Left lung (tissue), 10 donors: ENCODE results near the gene HMGN2. TPM values are rescaled to one million over a fixed set of nuclear protein-coding genes. Genes with fewer than 3 reads are reported as not detected.
A peak's percentile ranks its signal among the peaks of the same experiment; 100 is the strongest.

ENCODE experiments used
- ATAC-seq: fragments of 200-7000 bp; cut with Tn5 transposase; one replicate; pipeline ENCODE4 v1.9.1; 2020; ENCODE audit warnings: moderate library complexity
- DNase-seq, 4 donors: peaks; one replicate each; pipeline ENCODE4 v3.0.0-alpha.2; 2013 to 2020
- H3K27ac ChIP-seq, 2 donors: fragments of 200-600 bp; sonication (generic) in 1 of 2; one replicate each; pipeline versions ENCODE4 v1.5.0 to v1.8.0; 2020 to 2021
- H3K27me3 ChIP-seq, 2 donors: fragments of 200-600 bp; sonication (generic) in 1 of 2; one replicate each; pipeline versions ENCODE4 v1.5.0 to v1.8.0; 2020 to 2021
- H3K36me3 ChIP-seq, 2 donors: fragments of 200-600 bp; sonication (generic) in 1 of 2; one replicate each; pipeline versions ENCODE4 v1.5.0 to v1.8.0; 2020 to 2021
- H3K4me1 ChIP-seq, 2 donors: fragments of 200-600 bp; one replicate each; pipeline ENCODE4 v1.8.0; 2021
- H3K4me3 ChIP-seq, 2 donors: fragments of 200-600 bp; sonication (generic) in 1 of 2; one replicate each; pipeline versions ENCODE4 v1.5.0 to v1.8.0; 2020 to 2021; ENCODE audit warnings: mild to moderate bottlenecking in 1 of 2
- H3K9me3 ChIP-seq, 2 donors: fragments of 200-600 bp; sonication (generic) in 1 of 2; one replicate each; pipeline versions ENCODE4 v1.5.0 to v1.8.0; 2020 to 2021
- intact Hi-C, 2 donors: fragments of 100-400 bp; cut with DNase I; formaldehyde crosslinking; loops; one replicate each; pipeline versions ENCODE4 v1.11.2 to v1.14.2; 2022
- polyA plus RNA-seq, 6 donors: library from polyadenylated mRNA; unstranded; fragments of 120-200 nt; gene quantifications; one replicate each; pipeline ENCODE4 v1.2.1, GENCODE V29; 2013; ENCODE audit not compliant: insufficient read length in 6 of 6
- total RNA-seq, 2 donors: library from RNA; stranded (reverse); fragmentation: NEBNext Ultra II Directional; extraction: Animal tissue kit (Norgen Biotek cat#: 25700); gene quantifications; one replicate each; pipeline ENCODE4 v1.2.1, GENCODE V29; 2021
- TF ChIP-seq, protein P1 (sequence below), 2 donors: fragments of 200-600 bp; sonication (generic) in 1 of 2; IDR thresholded peaks; one replicate each; pipeline versions ENCODE4 v1.5.0 to v1.8.0; 2021; ENCODE audit warnings: antibody characterized with exemption in 2 of 2
- donor health status: DM: no; HTN: yes; CAD: no.
- donor health status: DM: no; HTN: no; CAD: no.

The HMGN2 gene
- total and polyA plus RNA-seq, 8 donors, result 266 to 1,494 (median 1,086) TPM

DNA sequence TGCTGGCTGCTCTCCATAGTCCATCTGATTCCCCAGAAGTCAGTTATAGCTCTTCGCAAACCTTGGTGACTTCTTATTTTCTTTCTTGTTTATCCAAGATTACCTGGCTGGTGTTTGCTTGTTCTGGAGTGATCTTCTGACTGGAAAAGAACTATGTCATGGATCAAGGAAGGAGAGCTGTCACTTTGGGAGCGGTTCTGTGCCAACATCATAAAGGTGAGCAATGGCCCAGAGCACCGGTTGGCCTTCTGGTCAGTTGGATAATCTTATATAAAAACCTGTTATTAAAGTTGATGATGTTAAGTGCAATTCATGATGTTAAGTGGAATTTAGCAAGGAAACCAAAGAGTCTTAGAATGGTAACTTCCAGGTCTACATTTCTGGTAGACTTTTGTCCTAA, 39.4 kb upstream of the HMGN2 start:
- no peak for DNase-seq
- no peak for ATAC-seq
- intact Hi-C loops, result no loop called here
- H3K9me3 ChIP-seq, result no peaks in the 10 kb centered on the region
- TF ChIP-seq, protein P1, sequence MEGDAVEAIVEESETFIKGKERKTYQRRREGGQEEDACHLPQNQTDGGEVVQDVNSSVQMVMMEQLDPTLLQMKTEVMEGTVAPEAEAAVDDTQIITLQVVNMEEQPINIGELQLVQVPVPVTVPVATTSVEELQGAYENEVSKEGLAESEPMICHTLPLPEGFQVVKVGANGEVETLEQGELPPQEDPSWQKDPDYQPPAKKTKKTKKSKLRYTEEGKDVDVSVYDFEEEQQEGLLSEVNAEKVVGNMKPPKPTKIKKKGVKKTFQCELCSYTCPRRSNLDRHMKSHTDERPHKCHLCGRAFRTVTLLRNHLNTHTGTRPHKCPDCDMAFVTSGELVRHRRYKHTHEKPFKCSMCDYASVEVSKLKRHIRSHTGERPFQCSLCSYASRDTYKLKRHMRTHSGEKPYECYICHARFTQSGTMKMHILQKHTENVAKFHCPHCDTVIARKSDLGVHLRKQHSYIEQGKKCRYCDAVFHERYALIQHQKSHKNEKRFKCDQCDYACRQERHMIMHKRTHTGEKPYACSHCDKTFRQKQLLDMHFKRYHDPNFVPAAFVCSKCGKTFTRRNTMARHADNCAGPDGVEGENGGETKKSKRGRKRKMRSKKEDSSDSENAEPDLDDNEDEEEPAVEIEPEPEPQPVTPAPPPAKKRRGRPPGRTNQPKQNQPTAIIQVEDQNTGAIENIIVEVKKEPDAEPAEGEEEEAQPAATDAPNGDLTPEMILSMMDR (IDR thresholded peaks at IDR 0.05), result no peak
- H3K27ac ChIP-seq, result peak overlapping the region; percentile 58 to 84
- H3K36me3 ChIP-seq, result peaks cover 0 to 39% of the 10 kb centered on the region in 2 donors
- H3K27me3 ChIP-seq, result no peaks in the 10 kb centered on the region
- H3K4me3 ChIP-seq, result peak overlapping the region; percentile 46 to 80
- peaks cover 16 to 32% of the 10 kb centered on the region in 2 donors for H3K4me1 ChIP-seq

DNA sequence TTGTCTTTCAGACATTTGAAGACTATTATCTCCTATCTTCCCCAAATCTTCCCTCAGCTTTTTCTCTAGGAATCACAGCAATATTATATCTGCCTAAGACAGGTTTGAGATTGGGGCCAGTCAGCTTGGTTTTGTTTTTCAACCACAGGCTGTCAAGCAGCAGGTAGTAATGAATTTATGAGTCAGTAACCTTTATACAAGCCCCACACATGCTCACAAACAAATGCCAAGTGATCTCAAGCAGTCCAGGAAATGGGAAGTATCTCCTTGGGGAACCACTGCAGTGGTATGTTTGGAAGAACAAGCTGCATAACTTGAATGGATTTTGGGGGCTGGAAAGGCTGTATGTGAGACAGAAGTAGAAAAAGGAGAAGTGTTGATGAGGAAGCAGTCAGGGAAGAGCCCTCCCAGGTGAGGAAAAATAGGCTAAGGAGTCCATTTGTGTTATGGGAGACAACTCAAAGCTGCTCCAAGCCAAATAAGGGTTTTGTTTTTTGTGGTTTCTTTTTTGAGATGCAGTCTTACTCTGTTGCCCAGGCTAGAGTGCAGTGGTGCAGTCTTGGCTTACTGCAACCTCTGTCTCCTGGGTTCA, 38.0 kb upstream of the HMGN2 start:
- H3K36me3 ChIP-seq, result peaks cover 0 to 54% of the 10 kb centered on the region in 2 donors
- no peak for DNase-seq
- no peak overlapping the region for H3K4me3 ChIP-seq
- no peak for ATAC-seq
- H3K27me3 ChIP-seq, result no peaks in the 10 kb centered on the region
- TF ChIP-seq, protein P1 (IDR thresholded peaks at IDR 0.05), result no peak
- peak overlapping the region in 1 of 2 donors; percentile 28 for H3K27ac ChIP-seq
- intact Hi-C loops, result no loop called here
- no peaks in the 10 kb centered on the region for H3K9me3 ChIP-seq
- peaks cover 16 to 32% of the 10 kb centered on the region in 2 donors for H3K4me1 ChIP-seq

DNA sequence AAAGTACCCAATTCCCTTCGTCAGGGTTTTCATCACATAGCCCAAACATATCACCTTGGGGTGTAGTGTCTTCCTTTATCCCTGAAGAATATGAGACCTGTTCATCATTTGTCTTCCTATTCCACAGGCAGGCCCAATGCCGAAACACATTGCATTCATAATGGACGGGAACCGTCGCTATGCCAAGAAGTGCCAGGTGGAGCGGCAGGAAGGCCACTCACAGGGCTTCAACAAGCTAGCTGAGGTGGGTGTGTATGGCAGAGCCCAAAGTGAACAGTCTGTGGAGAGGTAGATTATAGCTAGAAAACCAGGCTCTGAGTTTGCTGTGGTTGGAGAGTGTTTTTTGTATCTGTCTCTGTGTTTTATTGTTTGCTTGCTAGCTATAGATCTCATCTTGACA, 34.2 kb upstream of the HMGN2 start:
- no peak for ATAC-seq
- TF ChIP-seq, protein P1 (IDR thresholded peaks at IDR 0.05), result no peak
- no peak overlapping the region for H3K27ac ChIP-seq
- no peak for DNase-seq
- H3K4me3 ChIP-seq, result no peak overlapping the region
- no peaks in the 10 kb centered on the region for H3K9me3 ChIP-seq
- H3K36me3 ChIP-seq, result peaks cover 0 to 92% of the 10 kb centered on the region in 2 donors
- intact Hi-C loops, result no loop called here
- H3K27me3 ChIP-seq, result no peaks in the 10 kb centered on the region
- H3K4me1 ChIP-seq, result peaks cover 11 to 18% of the 10 kb centered on the region in 2 donors

DNA sequence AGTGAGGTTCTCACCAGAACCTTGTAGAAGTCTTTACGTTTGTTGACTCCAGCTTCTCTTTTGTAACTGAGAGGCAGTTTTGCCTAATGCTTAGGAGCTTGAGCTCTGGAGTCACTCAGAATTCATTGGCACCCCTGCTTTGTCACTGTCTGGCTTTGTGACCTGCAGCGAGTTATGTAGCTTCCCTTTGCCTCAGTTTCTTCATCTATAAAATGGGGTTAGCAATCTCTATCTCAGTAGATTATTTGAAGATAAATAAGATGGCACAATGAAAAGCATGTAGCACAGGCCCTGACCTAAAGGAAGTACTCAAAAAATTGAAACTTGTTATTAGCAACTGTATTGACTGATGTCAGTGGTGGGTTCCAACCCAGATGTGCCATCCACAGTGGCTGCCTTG, 32.0 kb upstream of the HMGN2 start:
- TF ChIP-seq, protein P1 (IDR thresholded peaks at IDR 0.05), result no peak
- H3K4me1 ChIP-seq, result no peaks in the 10 kb centered on the region
- intact Hi-C loops, result no loop called here
- ATAC-seq (no peak), DNase-seq (no peak)
- no peaks in the 10 kb centered on the region for H3K27me3 ChIP-seq
- H3K36me3 ChIP-seq, result peaks cover 0 to 99% of the 10 kb centered on the region in 2 donors
- no peaks in the 10 kb centered on the region for H3K9me3 ChIP-seq
- H3K27ac ChIP-seq, result no peak overlapping the region
- no peak overlapping the region for H3K4me3 ChIP-seq

DNA sequence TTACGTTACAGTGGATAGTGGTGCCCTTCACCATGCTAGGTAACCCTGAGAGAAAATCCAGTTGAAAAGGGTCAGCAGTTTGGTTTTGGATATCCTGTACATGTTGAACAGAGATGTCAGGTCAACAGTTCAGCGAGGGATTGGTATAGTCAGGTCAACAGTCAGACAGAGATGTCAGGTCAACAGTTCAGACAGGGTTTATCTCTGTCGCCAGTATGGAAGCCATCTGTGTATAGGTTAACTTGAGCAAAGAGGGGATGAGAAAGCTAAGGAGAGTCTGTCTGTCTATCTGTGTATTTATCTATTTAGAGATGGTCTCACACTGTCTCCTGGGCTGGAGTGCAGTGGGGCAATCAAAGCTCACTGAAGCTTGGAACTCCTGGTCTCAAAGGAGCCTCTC, 22.4 kb upstream of the HMGN2 start:
- Histone ChIP-seq H3K4me1 (no peaks in the 10 kb centered on the region), H3K36me3 (peaks cover 0 to 96% of the 10 kb centered on the region in 2 donors), H3K27me3 (no peaks in the 10 kb centered on the region), H3K4me3 (no peak overlapping the region), H3K9me3 (no peaks in the 10 kb centered on the region), H3K27ac (no peak overlapping the region)
- no peak for DNase-seq
- TF ChIP-seq, protein P1 (IDR thresholded peaks at IDR 0.05), result no peak
- intact Hi-C loops, result no loop called here
- no peak for ATAC-seq
